Adipose tissue (tissue), 3 donors: Measurements from ENCODE around the gene NARS2. TPM values are rescaled to one million over a fixed set of nuclear protein-coding genes. Genes with fewer than 3 reads are reported as not detected.
"Not testable (repeated sequence)": the region's sequence is repeated elsewhere in the genome, so short reads cannot be mapped to it uniquely, and the experiment has no call there.

Experiments
- H3K27ac ChIP-seq: one replicate; pipeline ENCODE4 v1.5.1; 2013; ENCODE audit warnings: low read depth, low read length
- WGBS, 3 donors: extraction: QIAGEN DNeasy Blood & Tissue Kit; methylation state at CpG; one replicate each; pipeline ENCODE4 v1.1.7; 2013; 5-methylcytosine and 5-hydroxymethylcytosine counted together
- polyA plus RNA-seq, 3 donors: library from polyadenylated mRNA; stranded (reverse); fragments of 200-250 nt; gene quantifications; one replicate each; pipeline ENCODE4 v1.2.3, GENCODE V29; 2013
- donor health status: healthy with polysubstance abuse.
- donor health status: Bipolar disorder and iron deficiency.
- donor health status: healthy.

The NARS2 gene
- polyA plus RNA-seq, 3 donors, result 7.2 to 10.2 (median 8.2) TPM

DNA sequence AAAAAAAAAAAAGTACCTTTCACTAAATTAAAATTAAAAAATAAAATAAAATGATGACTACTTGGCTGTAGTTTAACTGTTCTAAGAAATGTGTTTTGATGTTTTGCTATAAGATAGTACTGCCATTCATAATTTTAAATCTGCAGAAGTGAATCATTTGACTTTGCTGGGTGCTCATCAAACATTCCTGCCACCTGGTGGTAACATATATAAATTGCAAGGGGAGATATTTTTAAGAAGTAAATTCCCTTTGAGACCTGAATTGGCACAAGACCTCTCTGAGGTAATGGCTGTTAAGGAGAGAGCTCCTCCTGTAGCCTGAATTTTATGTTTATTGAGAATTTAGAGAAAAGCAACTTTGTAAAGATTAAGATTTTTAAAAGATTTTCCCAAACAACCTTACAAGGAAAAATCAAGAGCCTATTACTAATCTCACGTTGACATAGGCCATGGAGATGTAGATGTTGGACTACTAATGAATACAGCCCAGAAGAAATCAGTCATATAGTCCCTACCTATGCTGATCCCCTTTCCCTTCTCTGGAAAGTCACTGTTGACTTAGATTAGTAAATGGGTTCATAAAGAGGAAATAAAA, 11.9 kb upstream of the NARS2 start:
- 88 to 93% (median 90%) methylated on average over 1 of the region's 1 CpG for WGBS, 3 donors

DNA sequence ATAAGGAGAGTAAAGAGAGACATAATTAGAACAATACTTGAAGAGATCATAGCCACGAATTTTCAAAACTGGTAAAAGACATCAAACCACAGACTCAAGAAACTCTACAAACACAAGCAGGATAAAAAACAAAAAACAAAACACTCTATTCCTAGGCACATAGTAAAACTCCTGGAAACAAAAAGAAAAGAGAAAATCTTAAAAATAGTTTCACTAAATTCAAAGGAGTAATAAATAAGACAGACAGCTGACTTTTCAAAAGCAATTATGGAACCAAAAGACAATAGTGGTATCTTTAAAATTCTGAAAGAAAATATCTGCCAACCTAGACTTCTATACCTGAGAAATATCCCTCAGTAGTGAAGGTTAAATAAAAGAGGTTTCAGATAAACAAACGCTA, 9.2 kb upstream of the NARS2 start:
- no peak overlapping the region for H3K27ac ChIP-seq
- 82 to 89% (median 86%) methylated on average over 2 of the region's 2 CpGs for WGBS, 3 donors

More for the DNA sequence above, 11.9 kb upstream of the NARS2 start:
- no peak overlapping the region for H3K27ac ChIP-seq

DNA sequence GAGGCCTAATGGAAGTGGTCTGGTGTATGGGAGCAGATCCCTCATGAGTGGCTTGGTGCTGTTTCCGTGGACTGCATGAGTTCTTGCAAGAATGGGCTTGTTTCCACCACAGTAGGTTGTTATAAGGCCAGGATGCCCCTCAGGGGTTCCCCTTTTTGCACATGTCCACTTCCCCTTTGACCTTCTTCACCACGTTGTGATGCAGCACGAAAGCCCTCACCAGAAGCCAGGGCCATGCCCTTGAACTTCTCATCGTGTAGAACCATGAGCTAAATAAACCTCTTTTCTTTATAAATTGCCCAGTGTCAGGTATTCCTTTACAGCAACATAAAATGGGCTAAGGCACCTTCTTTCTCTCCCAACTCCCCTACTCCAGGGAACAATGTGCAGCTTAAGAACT, 2.8 kb upstream of the NARS2 start:
- WGBS, 3 donors, result 56 to 75% (median 64%) methylated on average over 4 of the region's 4 CpGs

DNA sequence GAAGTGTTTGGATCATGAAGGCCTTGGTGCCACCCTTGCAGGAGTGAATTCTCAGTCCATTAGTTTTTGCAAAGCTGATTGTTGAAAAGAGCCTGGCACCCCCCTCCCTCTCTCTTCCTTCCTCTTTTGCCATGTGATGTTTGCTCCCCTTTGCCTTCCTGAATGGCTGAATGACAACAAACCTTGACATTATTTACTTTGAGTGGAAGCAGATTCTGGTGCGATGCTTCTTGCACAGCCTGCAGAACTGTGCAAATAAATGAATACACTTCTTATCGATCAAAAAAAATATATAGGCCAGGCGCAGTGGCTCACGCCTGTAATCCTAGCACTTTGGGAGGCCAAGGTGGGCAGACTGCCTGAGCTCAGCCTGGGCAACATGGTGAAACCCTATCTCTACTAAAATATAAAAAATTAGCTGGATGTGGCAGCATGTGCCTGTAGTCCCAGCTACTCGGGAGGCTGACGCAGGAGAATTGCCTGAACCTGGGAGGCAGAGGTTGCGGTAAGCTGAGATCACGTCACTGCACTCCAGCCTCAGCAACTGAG, 2.0 kb upstream of the NARS2 start:
- WGBS, 3 donors, result 67 to 72% (median 69%) methylated on average over 8 of the region's 8 CpGs
- H3K27ac ChIP-seq, result no peak overlapping the region

More for the DNA sequence above, 2.8 kb upstream of the NARS2 start:
- H3K27ac ChIP-seq, result no peak overlapping the region

DNA sequence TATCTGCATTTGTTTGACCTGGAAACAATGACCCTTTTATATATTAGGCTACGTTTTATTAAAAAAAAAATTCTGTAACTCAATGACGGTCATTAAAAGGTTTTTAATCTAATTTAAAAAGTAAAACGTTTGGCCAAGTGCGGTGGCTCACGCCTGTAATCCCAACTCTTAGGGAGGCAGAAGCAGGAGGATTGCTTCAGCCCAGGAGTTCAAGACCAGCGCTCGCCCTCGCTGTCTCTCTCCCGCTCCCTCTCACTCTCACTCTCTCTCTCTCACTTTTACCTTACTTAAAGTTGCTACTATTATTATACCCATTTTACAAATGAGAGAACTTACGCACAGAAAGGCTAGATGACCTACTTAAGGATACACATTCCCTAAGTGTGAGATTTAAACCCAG, 814 bp upstream of the NARS2 start:
- 49 to 69% (median 67%) methylated on average over 10 of the region's 10 CpGs for WGBS, 3 donors
- peak overlapping the region; percentile 57 for H3K27ac ChIP-seq

DNA sequence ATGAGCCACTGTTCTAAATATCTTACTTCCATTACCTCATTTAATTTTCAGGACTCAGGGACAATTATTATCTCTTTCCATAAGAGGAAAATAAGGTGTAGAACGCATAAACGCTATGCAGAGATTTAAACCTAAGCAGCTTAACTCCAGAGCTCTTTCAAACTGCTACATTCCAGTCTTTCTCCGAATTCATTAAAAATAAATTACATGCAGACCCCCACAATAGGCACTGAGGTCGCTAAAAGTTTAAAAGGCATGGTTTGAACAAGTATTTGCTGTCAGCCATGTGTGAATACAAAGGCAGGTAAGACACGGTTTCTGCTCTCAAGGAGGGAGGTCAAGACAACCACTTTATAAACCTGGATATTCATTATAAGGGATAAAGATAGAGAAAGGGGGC, 983 bp downstream of the NARS2 start:
- 5 to 12% (median 11%) methylated on average over 5 of the region's 5 CpGs for WGBS, 3 donors
- H3K27ac ChIP-seq, result no peak overlapping the region

DNA sequence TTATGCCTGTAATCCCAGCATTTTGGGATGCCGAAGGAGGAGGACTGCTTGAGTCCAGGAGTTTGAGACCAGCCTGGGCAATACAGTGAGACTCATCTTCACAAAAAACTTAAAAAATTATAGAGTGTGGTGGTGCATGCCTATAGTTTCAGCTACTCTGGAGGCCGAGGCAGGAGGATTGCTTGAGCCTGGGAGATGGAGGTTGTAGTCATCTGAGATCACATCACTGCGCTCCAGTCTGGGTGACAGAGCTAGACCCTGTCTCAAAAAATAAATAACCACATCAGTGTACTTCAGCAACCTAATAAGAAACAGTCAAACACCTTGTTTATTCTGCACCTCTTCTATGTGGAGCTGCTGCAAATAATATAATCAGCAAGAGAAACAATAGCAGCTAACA, 1.4 kb downstream of the NARS2 start:
- 62 to 66% (median 62%) methylated on average over 3 of the region's 3 CpGs for WGBS, 3 donors
- no peak overlapping the region for H3K27ac ChIP-seq

DNA sequence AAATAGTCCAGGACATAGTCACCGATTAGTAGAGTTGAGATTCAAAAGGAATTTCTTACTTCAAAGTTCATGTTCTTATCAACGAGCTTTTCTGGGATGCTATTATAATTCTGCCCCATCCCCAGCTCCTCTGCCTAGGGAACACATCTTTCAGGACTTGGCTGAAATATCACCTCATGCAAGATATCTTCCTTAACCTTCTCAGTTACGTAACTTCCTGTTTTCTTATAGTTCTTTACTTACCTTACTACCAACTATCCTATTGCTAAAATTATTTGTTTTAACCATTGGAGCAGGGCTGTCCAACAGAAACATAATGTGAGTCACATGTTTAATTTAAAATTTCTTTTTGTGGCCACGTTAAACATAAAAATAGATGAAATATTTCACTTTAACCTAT, 2.3 kb downstream of the NARS2 start:
- 73 to 83% (median 74%) methylated on average over 4 of the region's 4 CpGs for WGBS, 3 donors

DNA sequence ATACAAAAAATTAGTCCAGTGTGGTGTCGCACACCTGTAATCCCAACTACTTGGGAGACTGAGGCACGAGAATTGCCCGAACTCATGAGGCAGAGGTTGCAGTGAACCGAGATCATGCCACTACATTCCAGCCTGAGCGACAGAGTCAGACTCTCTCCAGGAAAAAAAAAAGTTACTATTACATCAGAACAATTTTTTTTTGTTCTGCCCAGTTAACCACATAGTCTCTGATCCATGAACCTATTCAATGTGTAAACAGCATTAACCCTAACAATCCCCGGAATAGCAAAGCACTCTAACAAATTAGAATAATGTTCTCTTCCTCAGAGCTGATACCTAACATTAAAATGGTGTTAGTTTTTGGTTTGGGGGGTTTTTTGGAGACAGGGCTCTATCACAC, 4.6 kb downstream of the NARS2 start:
- 94 to 95% (median 94%) methylated on average over 6 of the region's 6 CpGs for WGBS, 3 donors

More for the DNA sequence above, 2.3 kb downstream of the NARS2 start:
- no peak overlapping the region for H3K27ac ChIP-seq

DNA sequence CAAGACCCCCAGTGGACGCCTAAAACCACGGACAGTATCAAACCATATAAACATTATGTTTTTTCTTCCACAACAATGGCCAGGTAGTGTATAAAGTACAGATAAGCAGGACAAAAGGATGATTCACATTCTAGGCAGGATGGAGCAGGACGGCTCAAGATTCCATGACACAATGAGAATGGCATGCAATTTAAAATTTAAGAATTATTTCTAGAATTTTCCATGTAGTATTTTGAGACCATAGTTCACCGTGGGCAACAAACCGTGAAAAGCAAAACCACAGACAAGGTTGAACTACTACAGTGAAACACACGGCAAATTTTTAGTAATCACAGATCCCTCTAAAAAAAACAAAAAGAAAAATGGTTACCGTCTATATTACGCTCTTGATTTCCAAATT, 7.5 kb downstream of the NARS2 start:
- WGBS, 3 donors, result 72 to 78% (median 73%) methylated on average over 8 of the region's 8 CpGs
- H3K27ac ChIP-seq, result no peak overlapping the region

More for the DNA sequence above, 4.6 kb downstream of the NARS2 start:
- H3K27ac ChIP-seq, result no peak overlapping the region

DNA sequence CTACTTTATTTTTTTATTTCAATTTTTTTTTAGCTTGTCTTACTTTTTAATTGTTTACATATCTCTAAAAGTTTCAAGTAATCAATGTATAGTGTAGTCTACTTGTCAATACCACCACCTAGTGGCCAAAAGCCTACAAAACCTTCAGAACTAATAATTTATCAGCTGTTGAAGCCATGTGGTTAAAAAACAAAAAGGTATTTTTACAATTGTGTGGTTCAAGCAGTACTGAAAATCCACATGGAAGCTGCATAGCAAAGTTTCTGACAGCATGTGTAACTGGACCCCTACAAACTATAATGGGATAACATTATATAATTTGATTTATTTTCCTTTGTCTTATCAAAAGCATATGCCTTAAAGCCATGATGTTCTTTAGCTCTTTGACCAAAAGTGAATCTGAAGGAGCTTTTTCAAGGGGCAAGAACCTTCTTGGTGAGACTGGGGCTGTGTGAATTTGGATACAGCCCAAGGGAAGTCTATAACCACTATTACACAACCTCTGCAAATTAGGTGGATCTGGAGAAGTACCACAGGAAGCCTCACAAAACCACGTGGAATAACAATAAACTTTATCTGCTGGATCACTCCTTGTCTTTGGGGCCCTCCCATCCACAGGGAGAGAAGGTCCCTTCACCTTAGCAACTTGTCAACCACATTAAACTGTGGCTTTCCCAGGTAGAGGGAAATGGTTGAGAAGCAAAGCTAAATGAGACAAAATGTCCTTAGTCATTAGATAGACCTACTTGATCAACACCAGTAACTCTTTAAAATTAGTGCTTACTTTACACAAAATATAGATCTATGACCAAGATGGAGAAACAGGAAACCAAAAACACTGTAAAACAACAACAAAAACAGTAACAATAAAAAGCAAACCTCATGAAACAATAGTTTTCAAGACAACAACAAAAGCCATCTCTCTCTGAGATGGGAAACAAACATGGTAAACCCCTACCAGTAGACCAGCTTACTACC, 9.9 kb downstream of the NARS2 start:
- H3K27ac ChIP-seq, result no peak overlapping the region
- whole genome bisulfite sequencing, 3 donors, result 28 to 78% (median 34%) methylated on average over 1 of the region's 1 CpG

DNA sequence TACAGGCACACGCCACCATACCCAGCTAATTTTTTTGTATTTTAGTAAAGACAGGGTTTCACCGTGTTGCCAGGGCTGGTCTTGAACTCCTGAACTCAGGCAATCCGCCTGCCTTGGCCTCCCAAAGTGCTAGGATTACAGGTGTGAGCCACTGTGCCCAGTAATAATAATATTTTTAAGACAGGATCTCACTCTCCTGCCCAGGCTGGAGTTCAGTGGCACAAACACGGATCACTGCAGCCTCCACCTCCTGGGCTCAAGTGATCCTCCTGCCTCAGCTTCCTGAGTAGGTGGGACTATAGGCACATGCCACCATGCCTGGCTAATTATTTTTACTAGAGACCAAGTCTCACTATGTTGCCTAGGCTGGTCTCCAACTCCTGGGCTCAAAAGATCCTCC, 10.6 kb downstream of the NARS2 start:
- WGBS, 3 donors, result 70 to 75% (median 74%) methylated on average over 4 of the region's 4 CpGs
- not testable (repeated sequence) for H3K27ac ChIP-seq

DNA sequence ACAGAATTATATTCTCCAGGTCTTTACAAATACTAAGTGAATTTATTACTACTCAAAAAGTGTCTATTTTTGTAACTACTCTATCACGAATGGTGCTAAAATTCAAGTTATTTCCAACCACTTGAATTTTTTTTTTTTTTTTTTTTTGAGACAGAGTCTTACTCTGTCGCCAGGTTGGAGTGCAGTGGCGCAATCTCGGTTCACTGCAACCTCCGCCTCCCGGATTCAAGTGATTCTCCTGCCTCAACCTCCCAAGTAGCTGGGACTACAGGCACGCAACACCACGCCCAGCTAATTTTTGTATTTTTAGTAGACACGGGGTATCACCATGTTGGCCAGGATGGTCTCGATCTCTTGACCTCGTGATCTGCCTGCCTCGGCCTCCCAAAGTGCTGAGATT, 11.6 kb downstream of the NARS2 start:
- not testable (repeated sequence) for H3K27ac ChIP-seq
- 80 to 93% (median 87%) methylated on average over 10 to 11 of the region's 12 CpGs for WGBS, 3 donors

DNA sequence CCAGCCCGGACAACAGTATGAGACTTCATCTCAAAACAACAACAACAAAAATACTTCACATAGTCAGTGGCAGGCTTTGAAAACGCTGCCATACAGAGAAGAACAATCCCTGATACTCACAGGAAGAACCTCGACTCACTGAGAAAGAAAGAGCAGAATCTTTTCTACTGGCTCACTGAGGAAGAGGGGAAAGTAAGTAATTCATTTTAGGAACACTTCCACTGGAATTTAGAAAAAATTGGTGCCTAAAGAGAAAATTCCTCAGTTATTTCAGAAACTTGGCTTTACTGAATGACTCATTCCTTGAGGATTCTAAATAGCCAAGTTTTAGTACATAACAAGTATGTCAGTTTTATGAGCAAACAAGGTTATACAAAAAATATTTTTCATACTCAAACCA, 12.3 kb downstream of the NARS2 start:
- 30 to 50% (median 33%) methylated on average over 3 of the region's 3 CpGs for WGBS, 3 donors
- no peak overlapping the region for H3K27ac ChIP-seq

DNA sequence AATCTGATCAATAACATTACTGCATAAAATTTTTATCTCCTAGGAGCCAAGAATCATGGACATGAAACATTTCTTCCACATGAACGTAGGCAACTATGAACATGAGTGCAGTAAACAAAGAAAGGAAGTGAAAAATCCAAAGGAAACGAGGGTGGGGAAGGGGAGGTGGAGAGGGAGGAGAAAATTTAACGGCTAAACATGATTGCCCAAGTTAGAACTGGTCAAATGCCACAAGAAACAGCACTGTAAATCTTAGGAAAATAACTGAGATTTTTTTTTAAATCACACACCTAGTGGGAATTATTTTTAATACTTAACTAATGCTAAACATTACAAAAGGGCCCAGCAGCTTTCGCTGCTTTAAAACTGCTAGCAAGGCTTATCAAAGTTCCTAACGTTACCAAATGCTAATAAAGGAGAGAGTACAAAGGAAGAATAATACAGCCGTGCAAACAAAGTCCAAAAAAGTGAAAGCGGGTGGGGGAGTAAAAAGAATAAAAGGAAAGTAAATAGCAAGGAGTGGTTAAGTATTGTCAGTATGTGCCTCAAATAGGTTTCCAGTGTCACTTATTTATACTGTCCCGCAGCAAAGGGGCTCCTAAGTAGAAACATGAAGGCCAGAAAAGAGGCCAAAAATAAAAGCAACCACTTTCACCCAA, 13.7 kb downstream of the NARS2 start:
- 8 to 13% (median 10%) methylated on average over 8 of the region's 8 CpGs for WGBS, 3 donors
- no peak overlapping the region for H3K27ac ChIP-seq

DNA sequence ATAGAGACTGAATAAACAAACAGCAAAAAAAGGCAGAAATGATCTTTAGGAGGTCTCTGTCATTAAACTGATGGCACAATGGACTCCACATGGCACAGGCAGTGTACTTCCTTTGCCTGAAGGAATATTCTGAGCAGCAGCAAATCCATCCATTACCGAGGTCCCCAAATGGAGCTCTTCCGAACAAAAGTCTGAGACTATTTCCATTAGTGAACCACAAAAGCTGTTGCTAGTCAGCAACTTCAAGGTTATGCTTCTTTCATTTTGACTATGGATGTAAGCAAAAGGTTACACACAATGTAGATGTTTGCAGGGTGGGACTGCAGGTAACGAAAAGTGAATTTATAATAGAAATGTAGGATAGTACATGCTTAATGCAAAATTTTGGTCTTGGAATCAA, 14.5 kb downstream of the NARS2 start:
- no peak overlapping the region for H3K27ac ChIP-seq
- WGBS, 3 donors, result 71 to 81% (median 72%) methylated on average over 3 of the region's 3 CpGs

DNA sequence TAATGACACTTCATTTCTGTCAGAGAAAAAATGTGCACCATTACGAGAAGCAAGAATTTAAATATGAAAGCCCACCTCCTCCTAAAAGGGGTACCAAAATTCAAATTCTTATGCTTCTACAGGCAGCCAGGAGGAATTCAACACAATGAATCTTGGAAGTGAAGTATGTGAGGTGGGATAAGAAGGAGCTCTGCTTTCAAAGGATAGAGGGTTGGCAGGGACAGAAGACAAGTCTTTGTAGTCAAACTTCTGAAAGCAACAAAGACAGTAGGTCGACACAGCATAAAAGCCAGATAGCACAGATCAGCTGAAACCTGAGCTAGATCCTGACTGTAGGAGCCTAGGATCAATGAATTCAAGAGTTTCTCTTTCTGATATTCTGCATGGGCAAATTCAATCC, 17.4 kb downstream of the NARS2 start:
- H3K27ac ChIP-seq, result no peak overlapping the region
- WGBS, 3 donors, result 80 to 90% (median 90%) methylated on average over 2 of the region's 2 CpGs

DNA sequence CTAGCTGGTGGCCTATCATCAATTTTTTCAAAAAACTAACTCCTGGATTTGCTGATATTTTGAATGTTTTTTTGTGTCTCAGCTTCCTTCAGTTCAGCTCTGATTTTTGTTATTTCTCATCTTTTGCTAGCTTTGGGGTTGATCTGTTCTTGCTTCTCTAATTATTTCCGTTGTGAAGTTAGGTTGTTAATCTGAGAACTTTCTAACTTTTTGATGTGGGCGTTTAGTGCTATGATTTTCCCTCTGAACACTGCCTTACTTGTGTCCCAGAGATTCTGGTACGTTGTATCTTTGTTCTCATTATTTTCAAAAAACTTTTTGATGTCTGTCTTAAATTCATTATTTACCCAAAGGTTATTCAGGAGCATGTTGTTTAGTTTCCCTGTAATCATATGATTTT, 19.1 kb downstream of the NARS2 start:
- H3K27ac ChIP-seq, result no peak overlapping the region
- 92 to 94% (median 92%) methylated on average over 3 of the region's 3 CpGs for WGBS, 3 donors

DNA sequence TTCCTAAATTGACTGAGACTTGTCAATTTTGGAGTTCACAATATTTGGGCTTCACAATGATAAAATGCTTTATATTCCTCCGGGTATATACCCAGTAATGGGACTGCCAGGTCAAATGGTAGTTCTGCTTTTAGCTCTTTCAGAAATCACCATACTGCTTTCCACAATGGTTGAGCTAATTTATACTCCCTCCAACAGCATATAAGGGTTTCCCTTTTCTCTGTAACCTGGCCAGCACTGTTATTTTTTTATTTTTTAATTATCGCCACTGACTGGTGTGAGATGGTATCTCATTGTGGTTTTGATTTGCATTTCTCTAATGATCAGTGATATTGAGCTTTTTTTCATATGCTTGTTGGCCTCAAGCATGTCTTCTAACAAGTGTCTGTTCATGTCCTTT, 21.8 kb downstream of the NARS2 start:
- 84 to 100% (median 87%) methylated on average over 2 of the region's 2 CpGs for WGBS, 3 donors
- no peak overlapping the region for H3K27ac ChIP-seq
